GM18867 (cell line): ENCODE data around the gene ZNF205.

Experiments
- ATAC-seq: cut with Tn5 transposase; IDR thresholded peaks from one replicate; pipeline ENCODE4 v1.9.1; 2021; ENCODE audit warnings: mild to moderate bottlenecking, moderate library complexity; ENCODE audit not compliant: unreplicated experiment

The ZNF205 gene

DNA sequence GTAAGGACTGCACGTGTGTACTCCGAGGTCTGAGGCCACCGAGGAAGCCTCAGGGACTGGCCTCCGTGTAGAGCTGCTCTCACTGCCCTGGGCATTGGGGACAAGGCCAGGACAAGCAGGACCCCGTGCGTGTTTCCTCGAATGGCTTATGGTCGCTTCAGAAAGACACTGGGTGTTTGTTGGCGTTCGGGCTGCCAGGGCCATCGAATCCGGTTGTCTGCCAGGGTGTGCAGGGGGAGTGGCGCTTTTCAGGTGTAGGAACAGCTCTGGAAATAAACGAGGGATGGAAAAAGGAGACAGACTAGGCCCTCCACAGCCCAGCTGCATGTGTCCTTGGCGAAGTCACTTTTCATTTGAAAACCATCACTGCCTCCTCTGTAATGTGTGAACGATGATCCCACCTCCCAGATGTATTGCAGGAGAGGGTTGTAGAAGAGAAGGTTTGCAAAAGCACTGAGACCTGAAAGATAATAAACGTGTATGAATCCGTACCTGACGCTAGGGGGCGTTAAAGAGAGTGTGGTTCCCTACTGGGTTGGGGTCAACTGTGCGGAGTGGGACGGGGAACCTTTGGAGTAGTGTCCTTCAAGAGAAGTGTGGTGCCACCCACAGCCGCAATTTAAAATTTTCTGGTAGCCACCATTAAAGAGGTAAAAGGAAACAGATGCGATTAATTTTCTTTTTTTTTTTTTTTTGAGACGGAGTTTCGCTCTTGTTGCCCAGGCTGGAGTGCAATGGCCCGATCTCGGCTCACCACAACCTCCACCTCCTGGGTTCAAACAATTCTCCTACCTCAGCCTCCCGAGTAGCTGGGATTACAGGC is 11.2 kb upstream of the ZNF205 start:
- ATAC-seq = no peak

DNA sequence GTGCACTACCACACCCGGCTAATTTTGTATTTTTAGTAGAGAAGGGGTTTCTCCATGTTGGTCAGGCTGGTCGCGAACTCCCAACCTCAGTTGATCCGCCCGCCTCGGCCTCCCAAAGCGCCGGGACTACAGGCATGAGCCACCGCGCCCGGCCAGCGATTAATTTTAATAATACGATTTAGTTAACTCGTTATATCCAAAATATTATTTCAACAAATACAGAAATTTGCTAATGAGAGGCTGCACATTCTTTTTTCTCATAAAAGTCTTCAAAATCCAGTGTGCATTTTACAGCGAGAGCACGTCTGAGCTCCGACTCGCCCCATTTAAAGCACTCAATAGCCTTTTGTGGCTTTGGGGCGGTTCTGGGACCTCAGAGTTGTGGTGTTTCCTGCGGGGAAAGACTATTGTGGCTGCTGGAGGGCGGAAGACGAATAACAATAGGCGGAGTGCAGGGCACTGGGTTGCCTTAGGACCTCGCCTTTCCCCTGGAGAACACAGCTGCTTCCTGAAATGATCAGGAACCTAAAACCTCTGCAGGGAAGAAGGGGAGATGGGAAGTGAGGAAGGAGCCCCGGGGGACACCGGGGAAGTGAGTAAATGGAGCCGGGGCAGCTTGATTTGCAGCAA is 10.4 kb upstream of the ZNF205 start:
- ATAC-seq = no peak

DNA sequence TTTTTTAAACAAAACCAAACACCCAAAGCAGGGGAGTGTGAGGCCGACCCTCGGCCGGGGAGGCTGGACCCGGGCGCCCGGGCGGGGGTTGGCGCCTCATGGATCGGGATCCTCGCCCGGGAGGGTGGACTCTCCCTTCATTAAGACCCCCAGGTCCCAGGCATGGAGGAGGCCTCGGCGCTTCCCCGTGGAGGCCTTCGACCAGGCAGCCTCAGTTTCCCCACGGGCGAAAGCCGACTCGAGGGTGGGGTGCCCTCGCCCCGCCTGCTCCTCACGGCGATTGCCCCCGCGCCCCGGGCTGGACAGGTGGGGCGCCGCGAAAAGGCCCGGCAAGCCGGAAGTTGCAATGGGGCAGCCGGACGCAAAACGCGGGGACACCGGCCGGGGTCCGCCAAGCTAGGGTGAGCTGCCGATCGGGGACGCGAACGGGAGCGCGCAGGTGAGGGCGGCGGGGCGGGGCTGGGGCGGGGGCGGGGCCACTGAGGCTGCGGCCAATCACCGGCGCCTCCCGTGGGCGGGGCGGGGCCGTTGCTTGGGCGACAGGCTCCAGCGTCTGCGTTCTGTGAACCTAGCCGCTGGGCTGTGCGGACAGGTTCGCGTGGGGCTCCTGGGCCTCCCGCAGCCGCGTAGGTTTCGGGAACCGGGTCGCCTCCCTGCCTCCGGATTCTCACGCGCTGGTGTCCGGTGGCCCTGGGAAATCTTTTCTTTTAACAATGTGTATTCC is 6.0 kb upstream of the ZNF205 start:
- ATAC-seq = peak; percentile 87

DNA sequence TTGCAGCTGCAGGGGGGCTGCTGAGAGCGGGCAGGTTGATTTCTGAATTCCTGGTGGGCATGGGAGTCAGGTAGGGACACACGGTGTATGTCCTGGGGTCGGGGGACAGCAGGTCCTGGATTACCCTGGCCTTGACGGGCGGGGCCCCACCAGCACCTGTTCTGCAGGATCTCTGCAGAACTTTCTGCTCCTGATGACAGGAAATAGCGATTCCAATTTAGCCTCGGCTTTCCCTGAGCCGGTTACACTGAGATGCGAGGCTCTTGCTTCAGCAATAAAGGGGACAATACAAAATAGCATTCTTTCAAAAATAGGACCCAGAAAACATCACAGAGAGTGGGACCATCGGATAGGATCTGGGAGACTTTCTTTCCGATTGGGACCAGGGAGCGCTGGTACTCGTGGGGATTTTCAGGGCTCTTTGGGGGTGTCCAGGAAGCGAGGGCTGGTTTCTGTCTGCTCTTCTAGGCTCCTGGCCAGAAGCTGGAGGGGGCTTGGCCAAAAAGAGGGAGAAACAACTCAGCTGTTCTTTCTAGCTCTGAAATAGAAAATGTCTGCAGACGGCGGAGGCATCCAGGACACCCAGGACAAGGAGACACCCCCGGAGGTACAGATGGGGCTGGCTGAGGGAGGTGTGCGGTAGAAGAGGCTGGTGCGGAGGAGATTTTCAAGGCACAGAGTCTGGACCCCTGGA is 642 bp downstream of the ZNF205 start:
- no peak for ATAC-seq

DNA sequence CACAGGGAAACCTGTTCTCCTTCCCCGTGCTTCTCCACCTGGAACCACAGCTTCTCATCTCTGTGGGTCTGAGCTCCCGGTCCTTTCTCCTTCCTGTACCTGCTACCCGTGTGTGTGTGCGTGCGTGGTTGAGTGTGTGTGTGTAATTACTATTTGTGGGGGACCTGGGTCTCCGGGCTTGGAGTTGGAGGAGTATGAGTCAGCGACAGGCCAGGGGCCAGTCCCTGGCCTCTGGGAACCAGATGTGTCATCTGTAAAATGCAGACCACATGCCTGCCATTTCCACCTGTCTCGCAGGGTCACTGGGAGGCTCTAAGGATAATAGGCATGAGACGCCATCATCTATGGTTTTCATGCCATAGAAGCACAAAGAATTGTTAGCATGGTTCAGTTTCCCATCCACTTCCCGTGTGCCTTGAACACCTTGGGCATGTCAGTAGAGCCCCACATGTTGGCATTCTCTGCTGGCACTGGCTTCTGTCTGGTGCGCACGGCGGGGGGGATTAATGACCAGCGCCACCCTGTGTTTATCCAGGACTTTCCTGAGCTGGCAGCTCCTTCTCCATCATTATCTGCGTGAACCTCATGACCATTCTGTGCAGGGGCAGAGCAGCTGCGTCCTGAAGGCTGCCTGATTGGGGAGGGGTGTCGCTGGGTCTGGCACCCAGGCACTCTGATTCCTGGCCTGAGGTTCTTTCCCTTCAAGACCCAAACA is 1.5 kb downstream of the ZNF205 start:
- no peak for ATAC-seq

DNA sequence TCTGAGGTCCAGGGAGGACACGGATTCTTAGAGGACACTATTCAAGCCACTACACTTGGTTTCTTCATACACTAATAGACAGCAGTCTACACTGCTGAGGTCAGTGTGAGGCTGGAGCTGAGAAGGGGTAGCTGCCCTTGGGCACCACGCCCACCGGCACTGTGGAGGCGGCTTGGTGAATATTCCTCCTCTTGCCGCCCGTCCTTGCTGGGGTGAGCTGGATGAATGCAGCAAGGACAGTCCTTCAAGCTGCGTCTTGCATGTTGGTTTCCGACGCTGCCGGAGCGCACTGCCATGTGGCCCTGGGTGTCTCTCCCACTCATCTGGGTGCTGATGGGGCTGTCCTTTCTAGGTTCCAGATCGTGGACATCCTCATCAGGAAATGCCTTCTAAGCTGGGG is 2.6 kb downstream of the ZNF205 start:
- no peak for ATAC-seq

DNA sequence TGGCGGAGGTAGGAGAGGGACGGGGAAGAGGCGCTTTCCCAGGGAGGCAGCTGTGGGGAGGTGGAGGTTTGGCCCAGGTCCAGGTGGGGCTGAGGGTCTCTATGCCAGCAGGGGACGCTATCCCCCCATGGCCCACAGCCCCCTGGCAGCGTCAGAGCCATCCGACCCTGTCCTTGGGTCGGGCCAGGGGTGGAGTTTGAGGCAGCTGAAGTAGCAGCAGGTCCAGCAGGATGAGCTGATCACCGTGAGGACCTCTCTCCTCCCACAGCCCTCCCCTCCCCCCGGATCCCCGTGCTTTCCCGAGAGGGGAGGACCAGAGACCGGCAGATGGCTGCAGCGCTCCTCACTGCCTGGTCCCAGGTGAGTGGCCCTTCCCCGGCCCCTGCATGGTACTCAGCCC is 3.2 kb downstream of the ZNF205 start:
- ATAC-seq = no peak

DNA sequence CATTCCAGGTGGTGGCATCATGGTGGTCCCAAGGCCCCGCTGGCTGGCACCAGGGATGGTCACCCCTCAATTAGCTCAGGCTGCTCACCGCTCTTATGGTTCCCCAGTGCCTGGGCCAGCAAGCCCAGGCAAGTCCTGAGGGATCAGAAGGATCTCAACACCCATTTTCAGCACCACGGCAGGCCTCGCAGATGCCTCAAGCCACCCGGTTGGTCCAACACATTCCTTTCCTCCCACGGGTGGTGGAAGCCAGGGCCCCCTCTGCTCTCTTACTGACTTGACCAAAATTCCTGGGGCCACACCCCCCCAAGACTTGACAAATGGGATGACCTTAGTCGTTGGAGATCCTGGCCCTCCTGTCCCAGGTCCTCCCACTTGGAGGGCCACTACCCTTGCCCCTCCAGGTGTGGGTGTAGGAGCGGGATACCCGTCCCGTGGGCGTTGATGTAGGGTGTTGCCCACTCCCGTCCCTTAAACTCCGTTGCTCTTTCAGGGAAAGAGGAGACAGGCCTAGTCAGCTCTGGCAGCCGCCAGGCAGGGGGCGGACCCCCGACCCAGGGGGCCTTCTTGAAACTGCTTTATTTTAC is 5.9 kb downstream of the ZNF205 start:
- ATAC-seq = no peak

DNA sequence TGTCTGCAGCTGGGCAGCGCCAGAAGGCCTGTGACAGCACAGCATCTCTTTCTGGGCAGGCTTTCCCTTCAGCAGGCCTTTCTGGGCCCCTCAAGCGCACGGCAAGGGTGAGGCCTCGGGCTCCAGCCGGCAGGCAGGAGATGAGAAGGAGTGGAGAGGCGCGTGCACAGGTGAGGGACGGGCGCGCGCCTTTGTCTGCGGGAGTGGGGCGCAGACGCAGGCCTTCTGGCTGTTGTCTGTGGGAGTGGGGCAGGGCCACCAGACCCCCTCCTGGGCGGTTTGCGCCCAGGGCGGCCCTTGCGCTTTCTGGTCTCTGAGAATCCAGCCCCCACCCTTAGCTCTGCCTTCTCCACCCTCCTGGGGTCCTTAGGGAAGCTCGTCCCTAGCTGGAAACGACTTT is 6.5 kb downstream of the ZNF205 start:
- no peak for ATAC-seq

DNA sequence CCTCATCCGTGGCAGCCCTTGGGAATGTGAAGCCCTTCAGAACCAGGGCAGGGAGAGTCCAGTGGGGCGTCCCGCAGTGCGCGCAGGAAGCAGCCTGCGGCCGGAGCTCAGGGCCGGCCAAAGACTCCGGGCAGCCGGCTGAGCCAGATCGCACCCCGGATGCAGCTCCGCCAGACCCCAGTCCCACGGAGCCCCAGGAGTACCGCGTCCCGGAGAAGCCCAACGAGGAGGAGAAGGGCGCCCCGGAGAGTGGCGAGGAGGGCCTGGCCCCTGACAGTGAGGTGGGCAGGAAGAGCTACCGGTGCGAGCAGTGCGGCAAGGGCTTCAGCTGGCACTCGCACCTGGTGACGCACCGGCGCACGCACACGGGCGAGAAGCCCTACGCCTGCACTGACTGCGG is 6.9 kb downstream of the ZNF205 start:
- no peak for ATAC-seq

DNA sequence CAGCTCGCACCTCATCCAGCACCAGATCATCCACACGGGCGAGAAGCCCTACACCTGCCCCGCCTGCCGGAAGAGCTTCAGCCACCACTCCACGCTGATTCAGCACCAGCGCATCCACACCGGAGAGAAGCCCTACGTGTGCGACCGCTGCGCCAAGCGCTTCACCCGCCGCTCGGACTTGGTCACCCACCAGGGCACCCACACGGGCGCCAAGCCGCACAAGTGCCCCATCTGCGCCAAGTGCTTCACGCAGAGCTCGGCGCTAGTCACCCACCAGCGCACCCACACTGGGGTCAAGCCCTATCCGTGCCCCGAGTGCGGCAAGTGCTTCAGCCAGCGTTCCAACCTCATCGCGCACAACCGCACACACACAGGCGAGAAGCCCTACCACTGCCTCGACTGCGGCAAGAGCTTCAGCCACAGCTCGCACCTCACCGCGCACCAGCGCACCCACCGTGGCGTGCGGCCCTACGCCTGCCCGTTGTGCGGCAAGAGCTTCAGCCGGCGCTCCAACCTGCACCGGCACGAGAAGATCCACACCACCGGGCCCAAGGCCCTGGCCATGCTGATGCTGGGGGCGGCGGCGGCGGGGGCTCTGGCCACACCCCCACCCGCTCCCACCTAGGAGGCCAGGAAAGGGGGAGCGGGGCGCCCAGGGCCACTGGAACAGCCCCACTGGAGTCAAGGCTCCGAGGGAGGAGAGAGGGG is 7.5 kb downstream of the ZNF205 start:
- no peak for ATAC-seq

DNA sequence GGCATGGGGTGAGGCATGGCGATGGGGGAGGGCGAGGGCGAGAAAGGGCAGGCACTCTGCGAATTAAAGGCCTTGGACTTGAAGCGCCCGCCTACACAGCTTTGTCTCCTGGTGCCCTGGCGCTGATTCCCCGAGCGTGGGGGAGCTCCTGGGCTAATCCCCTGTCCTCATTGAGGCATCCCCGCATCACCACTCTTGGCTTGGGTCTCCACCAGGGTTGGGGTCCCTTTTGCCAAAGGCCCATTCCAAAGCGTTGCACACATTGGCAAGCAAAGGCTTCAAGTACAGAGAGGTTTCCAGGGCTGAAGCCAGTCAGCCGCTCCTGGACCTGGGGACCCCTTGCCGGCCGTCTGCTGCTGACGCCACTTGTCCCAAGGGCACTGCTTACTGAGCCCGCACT is 8.0 kb downstream of the ZNF205 start:
- ATAC-seq = no peak

DNA sequence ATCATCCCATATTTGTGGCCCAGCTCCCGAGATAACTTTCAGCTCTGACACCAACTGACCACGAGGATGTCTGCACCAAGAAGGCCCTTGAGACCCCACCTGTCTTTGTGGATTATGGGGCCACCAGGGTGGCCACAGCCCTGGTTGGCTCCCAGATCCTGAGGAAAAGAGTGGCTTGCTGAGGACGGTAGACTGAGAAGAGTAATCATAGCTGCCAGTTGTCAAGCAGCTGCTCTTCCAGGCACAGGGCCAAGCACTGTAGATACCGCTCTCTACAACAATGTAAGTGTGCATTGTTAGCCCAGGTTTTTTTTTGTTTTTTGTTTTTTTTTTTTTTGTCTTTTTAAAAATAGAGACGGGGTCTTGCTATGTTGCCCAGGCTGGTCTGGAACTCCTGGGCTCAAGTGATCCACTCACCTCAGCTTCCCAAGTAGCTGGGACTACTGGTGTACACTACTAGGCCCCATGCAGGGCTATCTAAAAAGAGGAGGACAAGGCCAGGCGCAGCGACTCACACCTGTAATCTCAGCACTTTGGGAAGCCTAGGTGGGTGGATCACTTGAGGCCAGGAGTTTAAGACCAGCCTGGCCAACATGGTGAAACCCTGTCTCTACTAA is 9.6 kb downstream of the ZNF205 start:
- no peak for ATAC-seq

DNA sequence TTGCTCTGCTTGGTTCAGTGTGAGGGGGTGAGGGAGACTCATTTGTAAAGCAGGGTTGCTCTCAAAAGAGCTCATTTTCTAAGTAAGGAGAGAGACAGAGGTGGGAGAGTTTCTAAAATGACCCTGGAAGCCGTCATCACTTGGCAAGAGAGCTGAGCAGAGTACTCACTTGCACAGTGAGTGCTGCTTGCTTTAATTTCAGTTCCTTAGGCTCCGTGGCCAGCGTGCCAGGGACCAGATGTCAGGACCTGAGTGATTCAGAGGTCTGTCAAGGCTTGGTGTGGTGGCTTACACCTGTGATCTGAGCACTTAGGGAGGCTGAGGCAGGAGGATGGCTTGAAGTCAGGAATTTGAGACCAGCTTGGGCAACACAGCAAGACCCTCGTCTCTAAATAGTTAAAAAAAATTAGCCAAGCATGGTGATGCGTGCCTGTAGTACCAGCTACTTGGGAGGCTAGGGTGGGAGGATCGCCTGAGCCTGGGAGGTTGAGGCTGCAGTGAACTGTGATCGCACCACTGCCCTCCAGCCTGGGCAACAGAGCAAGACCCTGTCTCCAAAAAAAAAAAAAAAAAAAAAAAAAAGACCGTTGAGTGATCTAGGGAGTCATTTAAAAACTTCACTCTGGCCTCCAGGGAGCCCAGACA is 10.7 kb downstream of the ZNF205 start:
- no peak for ATAC-seq

DNA sequence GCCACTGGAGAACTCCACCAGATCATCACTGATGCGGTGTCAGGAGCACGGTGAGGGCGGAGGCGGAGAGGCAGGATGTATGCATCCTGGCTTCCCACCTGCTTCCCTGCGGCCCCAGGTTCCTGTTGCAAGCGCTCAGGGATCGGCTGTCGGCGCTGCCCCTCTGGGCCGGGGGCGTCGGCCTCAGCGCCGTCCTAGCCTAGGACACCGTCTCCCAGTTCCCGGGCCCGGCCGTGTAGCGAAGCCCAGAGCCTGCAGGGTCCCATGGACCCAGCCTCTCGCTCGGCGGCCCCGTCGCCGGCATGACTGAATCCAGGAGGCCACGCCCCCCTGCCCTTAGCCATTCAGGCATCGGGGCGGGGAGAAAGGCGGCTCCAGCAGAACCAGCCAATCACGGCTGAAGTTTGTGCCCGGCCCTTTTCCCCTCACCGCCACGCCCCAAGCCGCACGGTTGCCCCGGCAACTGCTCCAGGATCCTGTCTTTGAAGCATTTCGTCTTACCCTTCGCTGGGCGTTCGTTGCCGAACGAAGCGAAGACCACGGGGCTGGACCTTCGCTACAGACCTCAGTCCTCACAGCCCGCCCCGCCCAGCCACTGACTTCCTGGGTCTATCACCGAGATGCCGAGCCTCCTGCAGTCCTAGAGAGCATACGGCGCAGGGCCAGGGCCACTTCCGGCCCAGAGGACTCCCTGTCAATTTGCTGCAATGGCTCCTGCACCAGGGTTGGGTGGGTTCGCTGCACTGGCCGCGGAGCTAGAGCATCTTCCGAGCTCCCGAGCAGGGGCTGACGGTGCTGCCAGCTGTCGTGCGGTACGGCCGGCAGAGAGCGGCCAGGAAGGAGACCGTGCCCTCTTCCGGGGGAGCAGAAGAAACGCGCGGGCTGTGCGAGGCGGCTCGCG is 11.8 kb downstream of the ZNF205 start:
- ATAC-seq = peak; percentile 87

DNA sequence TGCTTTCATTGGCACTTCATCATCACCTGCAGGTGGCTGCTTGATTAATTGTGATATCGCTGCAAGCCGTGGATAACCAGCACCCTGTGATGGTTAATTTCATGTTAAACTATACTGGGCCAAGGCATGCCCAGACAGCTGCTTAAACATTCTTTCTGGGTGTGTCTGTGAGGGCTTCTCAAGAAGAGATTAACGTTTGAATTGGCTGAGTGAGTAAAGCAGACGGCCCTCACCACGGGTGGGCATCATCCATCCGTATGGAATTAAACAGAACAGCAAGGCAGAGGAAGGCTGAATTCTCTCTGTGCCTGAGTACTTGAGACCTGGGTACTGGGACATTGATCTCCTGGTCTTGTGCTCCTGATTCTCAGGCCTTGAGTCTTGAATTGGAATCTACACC is 15.4 kb downstream of the ZNF205 start:
- no peak for ATAC-seq

DNA sequence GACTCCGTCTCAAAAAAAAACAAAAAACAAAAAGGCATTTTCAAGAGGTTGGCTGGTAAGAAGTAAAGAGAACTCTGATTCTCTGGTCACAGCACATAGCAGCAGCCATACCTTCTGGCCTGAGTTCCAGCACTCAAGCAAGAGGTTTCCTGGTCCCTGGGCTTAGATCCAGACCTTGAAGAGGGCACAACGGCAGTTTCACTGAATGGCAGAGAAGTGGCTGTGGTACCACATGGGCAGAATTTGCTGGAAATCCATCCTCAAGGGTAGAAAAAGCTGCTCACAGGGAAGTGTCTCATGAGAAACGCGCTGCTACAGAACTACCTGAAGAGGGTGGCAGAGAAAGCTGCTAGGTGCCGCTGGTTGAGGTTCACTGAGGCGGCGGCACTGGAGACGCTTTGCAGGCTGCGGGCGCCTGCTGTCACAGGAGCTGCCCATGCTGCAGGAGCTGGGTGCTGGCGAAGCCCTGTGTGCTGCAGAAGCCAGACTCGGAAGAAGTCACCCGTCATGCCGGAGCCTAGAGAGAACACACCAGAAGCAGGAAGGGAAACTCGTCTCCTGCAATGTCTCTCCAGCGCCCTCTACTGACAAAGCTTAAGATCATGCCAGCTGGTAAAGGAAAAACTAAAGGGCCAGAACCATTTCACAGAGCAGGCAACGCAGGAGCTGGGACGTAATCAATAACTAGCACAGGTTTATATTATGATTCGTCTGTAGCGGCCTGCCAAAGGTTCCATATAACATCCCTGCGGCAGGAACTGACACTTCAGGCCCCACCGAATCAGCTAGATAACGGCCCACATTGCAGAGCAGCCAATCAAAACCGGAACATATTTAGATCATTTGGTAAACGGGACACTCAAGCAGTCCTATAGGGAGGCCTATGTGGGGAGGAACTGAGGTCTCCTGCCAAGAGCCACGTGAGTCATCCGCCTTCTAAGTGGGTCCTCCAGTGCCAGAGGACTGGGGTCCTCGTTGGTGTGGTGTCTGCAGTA is 17.0 kb downstream of the ZNF205 start:
- ATAC-seq = peak; percentile 43
